ENCODE measurements around the gene PIK3R2.

PIK3R2 gene

DNA sequence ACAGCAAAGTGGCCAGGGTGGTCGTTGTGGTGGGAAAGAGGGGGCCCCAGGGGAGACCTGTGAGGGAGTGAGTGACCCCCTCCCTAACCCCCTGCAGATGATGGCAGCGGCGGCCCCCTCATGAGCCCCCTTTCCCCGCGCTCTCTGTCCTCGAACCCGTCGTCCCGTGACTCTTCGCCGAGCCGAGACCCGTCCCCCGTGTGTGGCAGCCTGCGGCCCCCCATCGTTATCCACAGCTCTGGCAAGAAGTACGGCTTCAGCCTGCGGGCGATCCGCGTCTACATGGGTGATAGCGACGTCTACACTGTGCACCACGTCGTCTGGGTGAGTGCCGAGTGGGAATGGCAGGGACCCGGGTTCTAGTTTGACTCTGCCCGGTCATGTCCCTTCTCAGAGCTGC, 8.1 kb upstream of the PIK3R2 start:
- no peak for DNase-seq
- H3K27me3 ChIP-seq = no peaks in the 10 kb centered on the region
- TF ChIP-seq, protein P1, sequence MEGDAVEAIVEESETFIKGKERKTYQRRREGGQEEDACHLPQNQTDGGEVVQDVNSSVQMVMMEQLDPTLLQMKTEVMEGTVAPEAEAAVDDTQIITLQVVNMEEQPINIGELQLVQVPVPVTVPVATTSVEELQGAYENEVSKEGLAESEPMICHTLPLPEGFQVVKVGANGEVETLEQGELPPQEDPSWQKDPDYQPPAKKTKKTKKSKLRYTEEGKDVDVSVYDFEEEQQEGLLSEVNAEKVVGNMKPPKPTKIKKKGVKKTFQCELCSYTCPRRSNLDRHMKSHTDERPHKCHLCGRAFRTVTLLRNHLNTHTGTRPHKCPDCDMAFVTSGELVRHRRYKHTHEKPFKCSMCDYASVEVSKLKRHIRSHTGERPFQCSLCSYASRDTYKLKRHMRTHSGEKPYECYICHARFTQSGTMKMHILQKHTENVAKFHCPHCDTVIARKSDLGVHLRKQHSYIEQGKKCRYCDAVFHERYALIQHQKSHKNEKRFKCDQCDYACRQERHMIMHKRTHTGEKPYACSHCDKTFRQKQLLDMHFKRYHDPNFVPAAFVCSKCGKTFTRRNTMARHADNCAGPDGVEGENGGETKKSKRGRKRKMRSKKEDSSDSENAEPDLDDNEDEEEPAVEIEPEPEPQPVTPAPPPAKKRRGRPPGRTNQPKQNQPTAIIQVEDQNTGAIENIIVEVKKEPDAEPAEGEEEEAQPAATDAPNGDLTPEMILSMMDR (IDR thresholded peaks at IDR 0.05; ENCODE audit: low read depth, low read length) = no peak
- no peaks in the 10 kb centered on the region for H3K9me3 ChIP-seq
- H3K4me1 ChIP-seq = no peaks in the 10 kb centered on the region
- no peak overlapping the region for H3K4me3 ChIP-seq (ENCODE audit: low read depth, low read length)
- peaks cover 13% of the 10 kb centered on the region for H3K36me3 ChIP-seq

GRCh38 chr19:18145391-18145999, 7.5 kb upstream of the PIK3R2 start:
- TF ChIP-seq, protein P1 (IDR thresholded peaks at IDR 0.05; ENCODE audit: low read depth, low read length) = no peak
- H3K36me3 ChIP-seq = peaks cover 13% of the 10 kb centered on the region
- DNase-seq = no peak
- no peak overlapping the region for H3K4me3 ChIP-seq (ENCODE audit: low read depth, low read length)
- H3K4me1 ChIP-seq = no peaks in the 10 kb centered on the region
- H3K9me3 ChIP-seq = no peaks in the 10 kb centered on the region
- H3K27me3 ChIP-seq = no peaks in the 10 kb centered on the region

GRCh38 chr19:18147396-18147795, 5.6 kb upstream of the PIK3R2 start:
- H3K9me3 ChIP-seq = no peaks in the 10 kb centered on the region
- H3K4me1 ChIP-seq = peaks cover 6% of the 10 kb centered on the region; the same call in 1 of the 2 replicates
- no peak for DNase-seq
- H3K4me3 ChIP-seq (ENCODE audit: low read depth, low read length) = no peak overlapping the region
- H3K27me3 ChIP-seq = no peaks in the 10 kb centered on the region
- peaks cover 9% of the 10 kb centered on the region; the same call in 1 of the 2 replicates for H3K36me3 ChIP-seq
- TF ChIP-seq, protein P1 (IDR thresholded peaks at IDR 0.05; ENCODE audit: low read depth, low read length) = no peak

DNA sequence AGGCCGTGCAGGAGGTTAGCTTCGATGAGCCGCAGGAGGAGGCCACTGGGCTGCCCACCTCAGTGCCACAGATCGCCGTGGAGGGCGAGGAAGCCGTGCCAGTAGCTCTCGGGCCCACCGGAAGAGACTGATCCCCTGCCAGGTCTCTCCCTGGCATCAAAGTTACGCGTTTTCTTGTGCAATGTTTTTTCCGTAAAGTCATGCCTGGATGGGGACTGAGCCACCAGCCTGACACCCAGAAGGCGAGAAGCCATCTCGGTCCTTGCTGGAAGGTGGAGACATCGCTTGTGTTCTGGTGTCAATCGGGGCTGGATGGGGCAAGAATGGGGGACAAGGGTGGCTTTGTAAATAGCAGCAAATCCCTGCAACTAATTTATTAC, 3.4 kb upstream of the PIK3R2 start:
- Histone ChIP-seq H3K4me1 (peaks cover 6% of the 10 kb centered on the region; the same call in 1 of the 2 replicates), H3K4me3 (ENCODE audit: low read depth, low read length) (no peak overlapping the region), H3K36me3 (peaks cover 9% of the 10 kb centered on the region; the same call in 1 of the 2 replicates), H3K27me3 (no peaks in the 10 kb centered on the region), H3K9me3 (no peaks in the 10 kb centered on the region)
- TF ChIP-seq, protein P1 (IDR thresholded peaks at IDR 0.05; ENCODE audit: low read depth, low read length) = no peak
- DNase-seq = no peak

DNA sequence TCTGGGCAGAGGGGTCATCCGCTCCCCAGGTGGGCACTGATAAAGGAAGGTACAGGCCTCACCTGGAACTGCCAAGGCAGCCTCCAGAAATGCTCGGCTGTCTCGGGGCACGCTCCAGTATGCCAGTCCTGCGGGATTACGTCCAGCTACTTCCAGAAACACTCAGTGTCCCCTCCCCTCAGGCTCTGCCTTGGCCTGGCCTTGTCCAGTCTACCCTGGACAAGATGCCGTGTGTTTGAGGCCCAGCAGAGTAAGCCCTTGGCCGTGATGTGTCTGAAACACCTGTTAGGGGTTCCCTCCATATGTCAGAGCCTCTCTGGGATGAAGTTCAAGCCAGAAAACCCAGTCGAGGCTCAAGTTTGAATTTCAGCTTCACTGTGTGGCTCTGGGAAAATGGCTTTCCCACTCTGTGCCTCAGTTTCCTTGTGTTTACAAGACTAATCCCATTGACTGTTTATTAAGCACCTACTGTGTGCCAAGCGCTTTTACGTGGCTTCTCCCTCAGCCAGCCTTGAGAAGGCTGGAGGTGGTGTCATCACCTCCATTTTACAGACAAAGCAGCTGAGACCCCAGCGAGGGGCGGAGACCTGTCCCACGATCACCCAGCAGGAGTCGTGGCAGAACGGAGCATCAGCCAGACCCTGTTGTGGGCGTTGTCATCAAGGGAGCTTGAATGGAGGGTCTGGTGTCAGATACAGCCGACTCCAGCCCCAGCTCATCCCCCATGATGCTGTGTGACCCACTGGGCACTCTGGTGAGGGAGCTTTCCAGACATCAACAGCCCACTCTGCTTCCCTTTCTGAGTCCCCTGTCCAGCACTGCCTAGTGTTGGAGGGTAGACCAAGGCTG, 2.0 kb upstream of the PIK3R2 start:
- no peak for DNase-seq
- no peak overlapping the region; the same call in 1 of the 2 replicates for H3K4me3 ChIP-seq (ENCODE audit: low read depth, low read length)
- peaks cover 8% of the 10 kb centered on the region for H3K36me3 ChIP-seq
- H3K27me3 ChIP-seq = no peaks in the 10 kb centered on the region
- H3K4me1 ChIP-seq = peaks cover 6% of the 10 kb centered on the region; the same call in 1 of the 2 replicates
- H3K9me3 ChIP-seq = no peaks in the 10 kb centered on the region
- TF ChIP-seq, protein P1 (IDR thresholded peaks at IDR 0.05; ENCODE audit: low read depth, low read length) = no peak

DNA sequence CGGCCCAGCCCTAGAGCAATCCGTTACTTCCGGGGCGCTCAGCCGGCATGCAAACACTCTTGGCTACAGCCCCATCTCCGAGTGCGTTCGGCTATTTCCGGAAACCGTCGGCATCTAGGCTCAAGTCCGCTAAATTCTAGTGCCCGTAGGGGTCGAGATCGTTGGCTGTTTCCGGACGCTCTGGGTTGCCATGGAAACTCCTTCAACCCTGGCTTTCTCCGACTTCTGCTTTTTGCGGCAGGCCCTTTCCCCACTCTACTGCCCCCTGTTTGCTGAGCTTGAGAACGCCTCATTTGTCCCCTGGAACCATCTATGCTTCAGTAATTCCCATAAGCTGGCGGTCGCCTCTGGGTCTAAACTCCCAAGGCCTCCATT, 534 bp upstream of the PIK3R2 start:
- peak overlapping the region; percentile 53 for H3K4me3 ChIP-seq (ENCODE audit: low read depth, low read length)
- TF ChIP-seq, protein P1 (IDR thresholded peaks at IDR 0.05; ENCODE audit: low read depth, low read length) = peak; percentile 64
- H3K27me3 ChIP-seq = no peaks in the 10 kb centered on the region
- peak; percentile 98 for DNase-seq
- H3K4me1 ChIP-seq = peaks cover 18% of the 10 kb centered on the region
- peaks cover 16% of the 10 kb centered on the region for H3K36me3 ChIP-seq
- no peaks in the 10 kb centered on the region for H3K9me3 ChIP-seq

Data from BE2C (cell line).